Esophagus squamous epithelium (tissue), 4 donors: ENCODE data around the gene KCNQ4.

ENCODE experiments used
- POLR2A ChIP-seq, 4 donors: fragments of 450-650 bp; IDR thresholded peaks; one replicate each; pipeline ENCODE4 v1.6.1; 2017; ENCODE audit warnings: antibody characterized with exemption in 4 of 4, mild to moderate bottlenecking in 4 of 4, moderate library complexity in 3 of 4
- TF ChIP-seq, protein P1 (sequence below), 6 experiments: fragments of 450-650 bp in 4 of 6; fragments of 200-600 bp in 2 of 6; sonication (generic) in 2 of 6; IDR thresholded peaks; one replicate each; pipeline ENCODE4 v1.5.1; 2016 to 2019; ENCODE audit warnings: antibody characterized with exemption in 6 of 6, mild to moderate bottlenecking in 4 of 6, moderate library complexity in 4 of 6

DNA sequence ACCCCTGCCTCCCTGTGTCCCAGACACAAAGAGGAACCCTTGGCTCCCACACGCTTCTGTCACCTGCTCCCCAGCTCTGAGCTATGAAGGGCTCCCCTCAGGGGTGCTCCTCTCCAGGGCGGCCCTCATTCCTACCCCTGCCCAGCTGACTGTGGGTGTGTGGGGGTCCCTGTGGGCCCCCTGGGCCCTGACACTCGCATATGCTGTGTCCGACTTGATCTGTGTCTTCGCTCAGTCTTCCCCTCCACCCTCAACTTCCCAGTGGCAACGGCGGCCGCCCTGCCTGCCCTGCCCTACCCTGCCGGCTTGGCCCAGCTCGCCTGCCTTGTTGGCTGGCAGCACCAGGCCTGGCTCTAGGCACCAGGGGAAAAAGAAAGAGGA lies 1.2 kb downstream of the KCNQ4 start:
- TF ChIP-seq, protein P1, sequence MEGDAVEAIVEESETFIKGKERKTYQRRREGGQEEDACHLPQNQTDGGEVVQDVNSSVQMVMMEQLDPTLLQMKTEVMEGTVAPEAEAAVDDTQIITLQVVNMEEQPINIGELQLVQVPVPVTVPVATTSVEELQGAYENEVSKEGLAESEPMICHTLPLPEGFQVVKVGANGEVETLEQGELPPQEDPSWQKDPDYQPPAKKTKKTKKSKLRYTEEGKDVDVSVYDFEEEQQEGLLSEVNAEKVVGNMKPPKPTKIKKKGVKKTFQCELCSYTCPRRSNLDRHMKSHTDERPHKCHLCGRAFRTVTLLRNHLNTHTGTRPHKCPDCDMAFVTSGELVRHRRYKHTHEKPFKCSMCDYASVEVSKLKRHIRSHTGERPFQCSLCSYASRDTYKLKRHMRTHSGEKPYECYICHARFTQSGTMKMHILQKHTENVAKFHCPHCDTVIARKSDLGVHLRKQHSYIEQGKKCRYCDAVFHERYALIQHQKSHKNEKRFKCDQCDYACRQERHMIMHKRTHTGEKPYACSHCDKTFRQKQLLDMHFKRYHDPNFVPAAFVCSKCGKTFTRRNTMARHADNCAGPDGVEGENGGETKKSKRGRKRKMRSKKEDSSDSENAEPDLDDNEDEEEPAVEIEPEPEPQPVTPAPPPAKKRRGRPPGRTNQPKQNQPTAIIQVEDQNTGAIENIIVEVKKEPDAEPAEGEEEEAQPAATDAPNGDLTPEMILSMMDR (IDR thresholded peaks at IDR 0.05) = no peak
- no peak for TF ChIP-seq POLR2A (IDR thresholded peaks at IDR 0.05)
